GM10248 (cell line): ENCODE data around the gene PKHD1.

Experiments used
- CTCF ChIA-PET: fragments of 300-600 bp; sonication (Branson Sonifier 250); formaldehyde crosslinking; extraction: SDS; loops from one replicate; lab custom pipeline; 2021; ENCODE audit warnings: antibody characterized with exemption; lab: Yijun Ruan, JAX
- POLR2A ChIA-PET: fragments of 350-650 bp; sonication (Branson Sonifier 250); formaldehyde crosslinking; extraction: SDS; loops from one replicate; lab custom pipeline; 2020; ENCODE audit warnings: antibody characterized with exemption; lab: Yijun Ruan, JAX
- DNase-seq: peaks from one replicate; pipeline ENCODE4 v3.0.0; 2012; ENCODE audit errors: extremely low spot score
- CTCF ChIP-seq: IDR thresholded peaks from 2 replicates; pipeline ENCODE4 v1.5.1; 2012; ENCODE audit warnings: mild to moderate bottlenecking, low read depth; ENCODE audit errors: extremely low read depth, missing control alignments, control extremely low read depth

PKHD1 gene

GRCh38 chr6:52009466-52010140, 77.8 kb downstream of the PKHD1 start:
- DNase-seq = no peak
- TF ChIP-seq CTCF = no peak
- ChIA-PET CTCF (interaction anchor here (0.9 to 5.3 kb wide), 4 partner anchors 9 to 13 kb away, joined by 3 to 27 read pairs (median 6); no protein-coding TSS in a partner anchor), POLR2A (no interaction called here)

GRCh38 chr6:52000064-52000463, 87.3 kb downstream of the PKHD1 start:
- TF ChIP-seq CTCF = no peak
- POLR2A ChIA-PET = no interaction called here
- DNase-seq = no peak
- CTCF ChIA-PET = interaction anchor here (1.5 to 2.7 kb wide), 3 partner anchors 10 to 22 kb away, joined by 3 to 9 read pairs (median 6); no protein-coding TSS in a partner anchor

GRCh38 chr6:51996296-51996947, 91.0 kb downstream of the PKHD1 start:
- no peak for TF ChIP-seq CTCF
- ChIA-PET CTCF (interaction anchor here (0.9 to 1.8 kb wide), 8 partner anchors 14 to 62 kb away, joined by 3 to 9 read pairs (median 4); no protein-coding TSS in a partner anchor), POLR2A (no interaction called here)
- peak; percentile 54 for DNase-seq

GRCh38 chr6:51995214-51995755, 92.1 kb downstream of the PKHD1 start:
- no peak for DNase-seq
- ChIA-PET POLR2A (no interaction called here), CTCF (interaction anchor here (0.7 to 1.8 kb wide), 3 partner anchors 12 to 32 kb away, joined by 3 to 4 read pairs (median 3); no protein-coding TSS in a partner anchor)
- no peak for TF ChIP-seq CTCF

- TF ChIP-seq CTCF = no peak
- no peak for DNase-seq
- ChIA-PET POLR2A (no interaction called here), CTCF (interaction anchor here (0.9 to 2.0 kb wide), 7 partner anchors 9 to 139 kb away, joined by 3 to 9 read pairs (median 4); no protein-coding TSS in a partner anchor)
These were observed 94.5 kb downstream of the PKHD1 start for GRCh38 chr6:51992876-51993275.

- no peak for TF ChIP-seq CTCF
- POLR2A ChIA-PET = no interaction called here
- no peak for DNase-seq
- CTCF ChIA-PET = interaction anchor here (1.6 kb wide), 1 partner anchor 14 kb away, joined by 3 read pairs; no protein-coding TSS in a partner anchor
These were observed 97.6 kb downstream of the PKHD1 start for GRCh38 chr6:51989789-51990188.
